ENCODE data around the gene KANK4. TPM values are rescaled to one million over a fixed set of nuclear protein-coding genes. Genes with fewer than 3 reads are reported as not detected.
"Not testable (repeated sequence)": the region's sequence is repeated elsewhere in the genome, so short reads cannot be mapped to it uniquely, and the experiment has no call there.

Gene KANK4
- total RNA-seq, 1 experiment from 2014 or later = 1.7 TPM

DNA sequence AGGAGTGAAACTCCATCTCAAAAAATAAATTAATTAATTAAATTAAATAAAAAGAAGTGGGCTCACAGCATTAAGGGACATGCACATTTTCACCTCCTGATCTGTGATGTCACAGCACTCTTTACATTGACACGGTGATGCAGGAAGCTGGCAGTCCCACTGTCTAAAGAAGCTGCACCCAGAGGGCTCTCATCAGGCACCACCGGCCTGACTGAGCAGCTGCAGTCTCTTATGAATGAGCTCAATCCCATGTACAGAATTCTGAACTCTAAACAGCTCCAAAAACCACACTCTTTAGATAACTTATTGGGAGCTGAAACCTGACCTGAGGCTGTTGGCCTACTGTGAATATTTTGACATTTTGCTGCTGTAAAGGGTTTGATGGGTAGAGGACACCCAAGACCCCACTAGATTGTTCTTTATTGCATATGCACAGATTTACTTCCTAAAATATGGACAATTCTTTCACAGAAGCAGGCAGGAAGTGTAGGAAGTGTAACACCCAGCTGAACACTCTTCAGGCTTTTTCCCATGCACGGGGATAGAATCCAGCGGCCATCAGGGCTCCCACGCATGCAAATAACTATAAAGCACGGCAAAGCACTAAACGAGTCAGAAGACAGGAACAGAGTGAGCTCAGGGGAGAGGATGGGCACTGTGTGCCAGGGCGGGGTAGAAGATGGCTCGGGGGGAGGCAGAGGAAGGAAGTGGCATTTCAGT is 78.4 kb downstream of the KANK4 start:
- Histone ChIP-seq H3K4me1 (replicated peaks; ENCODE audit: insufficient read depth) (peaks cover 39% of the 10 kb centered on the region), H2AFZ (no peak overlapping the region), H3K4me3 (no peak overlapping the region), H3K79me2 (ENCODE audit: low read depth) (no peaks in the 10 kb centered on the region), H3K9me2 (ENCODE audit: insufficient read depth) (no peaks in the 10 kb centered on the region), H3K4me2 (no peak overlapping the region), H3K27me3 (ENCODE audit: insufficient read depth, low read depth) (no peaks in the 10 kb centered on the region), H3K27ac (no peak overlapping the region), H3K9me3 (ENCODE audit: insufficient read depth, low read depth) (no peaks in the 10 kb centered on the region), H3K36me3 (ENCODE audit: low read depth) (no peaks in the 10 kb centered on the region), H4K20me1 (ENCODE audit: insufficient read depth) (no peaks in the 10 kb centered on the region), H3F3A (ENCODE audit: insufficient read depth, low read depth) (peaks cover 29% of the 10 kb centered on the region; the same call in 1 of the 2 replicates)
- ChIA-PET POLR2A (ENCODE audit: unreplicated experiment) (interaction anchor here (0.6 kb wide), 1 partner anchor 18 kb away, joined by 3 read pairs; no protein-coding TSS in a partner anchor), CTCF (no interaction called here)
- no peak for DNase-seq
- no peak for TF ChIP-seq EZH2 (IDR thresholded peaks at IDR 0.05; ENCODE audit: low read depth)
- TF ChIP-seq, protein P1, sequence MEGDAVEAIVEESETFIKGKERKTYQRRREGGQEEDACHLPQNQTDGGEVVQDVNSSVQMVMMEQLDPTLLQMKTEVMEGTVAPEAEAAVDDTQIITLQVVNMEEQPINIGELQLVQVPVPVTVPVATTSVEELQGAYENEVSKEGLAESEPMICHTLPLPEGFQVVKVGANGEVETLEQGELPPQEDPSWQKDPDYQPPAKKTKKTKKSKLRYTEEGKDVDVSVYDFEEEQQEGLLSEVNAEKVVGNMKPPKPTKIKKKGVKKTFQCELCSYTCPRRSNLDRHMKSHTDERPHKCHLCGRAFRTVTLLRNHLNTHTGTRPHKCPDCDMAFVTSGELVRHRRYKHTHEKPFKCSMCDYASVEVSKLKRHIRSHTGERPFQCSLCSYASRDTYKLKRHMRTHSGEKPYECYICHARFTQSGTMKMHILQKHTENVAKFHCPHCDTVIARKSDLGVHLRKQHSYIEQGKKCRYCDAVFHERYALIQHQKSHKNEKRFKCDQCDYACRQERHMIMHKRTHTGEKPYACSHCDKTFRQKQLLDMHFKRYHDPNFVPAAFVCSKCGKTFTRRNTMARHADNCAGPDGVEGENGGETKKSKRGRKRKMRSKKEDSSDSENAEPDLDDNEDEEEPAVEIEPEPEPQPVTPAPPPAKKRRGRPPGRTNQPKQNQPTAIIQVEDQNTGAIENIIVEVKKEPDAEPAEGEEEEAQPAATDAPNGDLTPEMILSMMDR (conservative IDR thresholded peaks at IDR 0.05) = no peak
- no TSS peak for BruUV-seq (replicated peaks)
- intact Hi-C loops (cut with micrococcal nuclease; ENCODE audit: unreplicated experiment) = no loop called here

DNA sequence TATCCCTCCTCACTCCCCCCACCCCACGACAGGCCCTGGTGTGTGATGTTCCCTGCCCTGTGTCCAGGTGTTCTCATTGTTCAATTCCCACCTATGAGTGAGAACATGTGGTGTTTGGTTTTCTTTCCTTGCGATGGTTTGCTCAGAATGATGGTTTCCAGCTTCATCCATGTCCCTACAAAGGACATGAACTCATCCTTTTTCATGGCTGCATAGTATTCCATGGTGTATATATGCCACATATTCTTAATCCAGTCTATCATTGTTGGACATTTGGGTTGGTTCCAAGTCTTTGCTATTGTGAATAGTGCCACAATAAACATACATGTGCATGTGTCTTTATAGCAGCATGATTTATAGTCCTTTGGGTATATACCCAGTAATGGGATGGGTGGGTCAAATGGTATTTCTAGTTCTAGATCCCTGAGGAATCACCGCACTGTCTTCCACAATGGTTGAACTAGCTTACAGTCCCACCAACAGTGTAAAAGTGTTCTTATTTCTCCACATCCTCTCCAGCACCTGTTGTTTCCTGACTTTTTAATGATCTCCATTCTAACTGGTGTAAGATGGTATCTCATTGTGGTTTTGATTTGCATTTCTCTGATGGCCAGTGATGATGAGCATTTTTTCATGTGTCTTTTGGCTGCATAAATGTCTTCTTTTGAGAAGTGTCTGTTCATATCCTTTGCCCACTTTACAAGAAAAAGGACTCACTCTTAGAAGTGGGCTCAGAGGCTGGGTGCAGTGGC is 79.4 kb downstream of the KANK4 start:
- BruUV-seq (replicated peaks); H3K27ac ChIP-seq; DNase-seq; H3K79me2 ChIP-seq (ENCODE audit: low read depth); CTCF ChIA-PET; H3K4me2 ChIP-seq; H4K20me1 ChIP-seq (ENCODE audit: insufficient read depth); POLR2A ChIA-PET (ENCODE audit: unreplicated experiment); H3K36me3 ChIP-seq (ENCODE audit: low read depth); H3K4me3 ChIP-seq; H3K9me2 ChIP-seq (ENCODE audit: insufficient read depth); H3K9me3 ChIP-seq (ENCODE audit: insufficient read depth, low read depth); H3K27me3 ChIP-seq (ENCODE audit: insufficient read depth, low read depth); H2AFZ ChIP-seq: not testable (repeated sequence)
- intact Hi-C loops (cut with micrococcal nuclease; ENCODE audit: unreplicated experiment) = loop anchor here (2.0 kb wide), 1 partner anchor 39 kb away; no protein-coding TSS in a partner anchor
- Histone ChIP-seq H3K4me1 (replicated peaks; ENCODE audit: insufficient read depth) (peaks cover 42% of the 10 kb centered on the region), H3F3A (ENCODE audit: insufficient read depth, low read depth) (peaks cover 29% of the 10 kb centered on the region; the same call in 1 of the 2 replicates)

DNA sequence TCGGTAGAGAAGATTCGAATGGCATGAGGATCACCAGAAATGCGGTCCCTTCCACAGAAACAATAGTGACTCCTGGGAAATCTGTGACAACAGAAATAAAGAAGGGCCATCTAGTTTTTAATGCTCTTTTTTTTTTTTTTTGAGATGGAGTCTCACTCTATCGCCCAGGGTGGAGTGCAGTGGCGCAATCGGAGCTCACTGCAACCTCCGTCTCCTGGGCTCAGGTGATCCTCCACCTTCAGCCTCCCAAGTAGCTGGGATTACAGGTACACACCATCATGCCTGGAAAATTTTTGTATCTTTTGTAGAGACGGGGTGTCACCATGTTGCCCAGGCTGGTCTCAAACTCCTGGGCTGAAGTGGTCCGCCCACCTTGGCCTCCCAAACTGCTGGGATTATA is 80.7 kb downstream of the KANK4 start:
- POLR2A ChIA-PET (ENCODE audit: unreplicated experiment) = no interaction called here

More for the DNA sequence above, 80.7 kb downstream of the KANK4 start:
- no TSS peak for BruUV-seq (replicated peaks)
- CTCF ChIA-PET = no interaction called here
- Histone ChIP-seq H3K9me2 (ENCODE audit: insufficient read depth) (no peaks in the 10 kb centered on the region), H4K20me1 (ENCODE audit: insufficient read depth) (no peaks in the 10 kb centered on the region), H3K27me3 (ENCODE audit: insufficient read depth, low read depth) (no peaks in the 10 kb centered on the region), H3K4me3 (no peak overlapping the region), H3K79me2 (ENCODE audit: low read depth) (no peaks in the 10 kb centered on the region), H3K4me2 (no peak overlapping the region), H3K36me3 (ENCODE audit: low read depth) (no peaks in the 10 kb centered on the region), H3K27ac (no peak overlapping the region), H3F3A (ENCODE audit: insufficient read depth, low read depth) (peaks cover 29% of the 10 kb centered on the region; the same call in 1 of the 2 replicates), H3K4me1 (replicated peaks; ENCODE audit: insufficient read depth) (peaks cover 55% of the 10 kb centered on the region), H3K9me3 (ENCODE audit: insufficient read depth, low read depth) (no peaks in the 10 kb centered on the region), H2AFZ (no peak overlapping the region)
- intact Hi-C loops (cut with micrococcal nuclease; ENCODE audit: unreplicated experiment) = loop anchor here (1.0 to 2.0 kb wide), 2 partner anchors 8 to 40 kb away; no protein-coding TSS in a partner anchor
- no peak for DNase-seq
- TF ChIP-seq EZH2 (IDR thresholded peaks at IDR 0.05; ENCODE audit: low read depth) = no peak
- TF ChIP-seq, protein P1 (conservative IDR thresholded peaks at IDR 0.05) = no peak
